HG03520 (cell line): ENCODE measurements around the gene SRRM3.
"Not testable (repeated sequence)": the region's sequence is repeated elsewhere in the genome, so short reads cannot be mapped to it uniquely, and the experiment has no call there.

Experiments
- ATAC-seq: cut with Tn5 transposase; IDR thresholded peaks from one replicate; pipeline ENCODE4 v1.9.1; 2021; ENCODE audit warnings: mild to moderate bottlenecking, moderate library complexity; ENCODE audit not compliant: unreplicated experiment

The SRRM3 gene

GRCh38 chr7:76201732-76202665 lies at the start of gene SRRM3:
Gene SRRM3, plus strand, starts transcription at chr7:76201896. Its CDS starts 33,171 bp downstream, at chr7:76235067.
- ATAC-seq = no peak

GRCh38 chr7:76151932-76152331 lies 49.8 kb upstream of the SRRM3 start:
- ATAC-seq = no peak

- not testable (repeated sequence) for ATAC-seq
Measured at GRCh38 chr7:76153571-76154230, 48.0 kb upstream of the SRRM3 start.

GRCh38 chr7:76155938-76156337 lies 45.8 kb upstream of the SRRM3 start:
- ATAC-seq = no peak

- ATAC-seq = not testable (repeated sequence)
Measured at GRCh38 chr7:76156992-76157685, 44.6 kb upstream of the SRRM3 start.

GRCh38 chr7:76158416-76158815 lies 43.3 kb upstream of the SRRM3 start:
- not testable (repeated sequence) for ATAC-seq

- not testable (repeated sequence) for ATAC-seq
Measured at GRCh38 chr7:76162416-76163170, 39.1 kb upstream of the SRRM3 start.

- not testable (repeated sequence) for ATAC-seq
Measured at GRCh38 chr7:76163812-76164211, 37.9 kb upstream of the SRRM3 start.

GRCh38 chr7:76165106-76165972 lies 36.4 kb upstream of the SRRM3 start:
- no peak for ATAC-seq

- ATAC-seq = peak; percentile 1
Measured at GRCh38 chr7:76165973-76166403, 35.7 kb upstream of the SRRM3 start.

- ATAC-seq = peak; percentile 89
Measured at GRCh38 chr7:76166404-76167255, 35.1 kb upstream of the SRRM3 start.

GRCh38 chr7:76173566-76174205 lies 28.0 kb upstream of the SRRM3 start:
- no peak for ATAC-seq

- ATAC-seq = not testable (repeated sequence)
Measured at GRCh38 chr7:76176951-76177350, 24.7 kb upstream of the SRRM3 start.

GRCh38 chr7:76179686-76180085 lies 22.0 kb upstream of the SRRM3 start:
- no peak for ATAC-seq

- no peak for ATAC-seq
Measured at GRCh38 chr7:76182225-76182960, 19.3 kb upstream of the SRRM3 start.

- ATAC-seq = no peak
Measured at GRCh38 chr7:76185187-76185896, 16.4 kb upstream of the SRRM3 start.

- no peak for ATAC-seq
Measured at GRCh38 chr7:76187272-76187671, 14.4 kb upstream of the SRRM3 start.
